Measurements from ENCODE around the gene PRKAR1B.

The PRKAR1B gene

DNA sequence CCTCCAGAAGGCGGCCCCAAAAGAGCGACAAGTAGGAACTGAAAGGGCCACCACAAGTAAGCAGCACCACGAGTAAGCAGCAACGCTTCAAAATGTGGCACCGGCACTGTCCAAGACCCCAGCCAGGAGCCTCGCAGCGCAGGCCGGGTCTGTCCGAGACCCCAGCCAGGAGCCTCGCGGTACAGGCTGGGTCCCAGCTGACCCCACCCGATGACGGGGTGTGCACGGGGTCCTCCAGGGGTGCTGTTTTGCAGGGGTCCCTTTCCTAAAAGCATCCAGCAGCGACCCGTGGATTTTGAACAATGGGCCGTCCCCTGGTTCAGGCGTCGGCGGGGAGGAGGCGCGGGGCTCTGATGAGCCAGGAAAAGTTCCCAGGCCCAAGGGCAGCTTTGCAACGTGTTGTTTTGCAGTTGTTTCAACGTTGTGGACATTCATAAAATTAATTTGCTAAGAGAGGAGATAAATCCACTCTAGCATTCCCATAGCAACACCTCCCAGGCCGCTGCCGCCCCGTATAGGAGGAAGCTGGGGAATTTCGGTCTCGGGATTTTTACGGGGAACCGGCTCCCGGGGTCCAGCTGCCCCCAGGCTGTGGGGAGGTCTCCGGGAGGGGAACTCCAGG, 155.9 kb downstream of the PRKAR1B start:
- Histone ChIP-seq H2BK15ac (ENCODE audit: low read depth, poor library complexity, severe bottlenecking) (no peak overlapping the region), H3K9me3 (ENCODE audit: control insufficient read depth, low read length) (no peaks in the 10 kb centered on the region), H3K9ac (ENCODE audit: low read length) (no peak overlapping the region), H2AFZ (ENCODE audit: low read depth, low read length) (no peak overlapping the region), H2AK5ac (ENCODE audit: low read length, severe bottlenecking) (no peak overlapping the region), H3K23ac (ENCODE audit: low read length in 2 of 2) (no peak overlapping the region), H4K91ac (ENCODE audit: low read length) (no peak overlapping the region), H2BK5ac (ENCODE audit: low read depth, low read length, poor library complexity, severe bottlenecking) (no peak overlapping the region), H3K79me1 (replicated peaks; ENCODE audit: low read length, poor library complexity, severe bottlenecking) (no peaks in the 10 kb centered on the region), H3K4me3 (ENCODE audit: insufficient read depth in 1 of 2, low read depth in 1 of 2, low read length in 2 of 2) (no peak overlapping the region), H2BK12ac (ENCODE audit: low read length in 2 of 2) (no peak overlapping the region), H3K18ac (ENCODE audit: low read depth in 1 of 2, low read length in 2 of 2) (no peak overlapping the region), H3K27me3 (ENCODE audit: control insufficient read depth in 1 of 2, insufficient read depth in 1 of 2, low read length in 2 of 2) (peaks cover 0 to 30% of the 10 kb centered on the region in 2 experiments), H2BK120ac (ENCODE audit: low read depth, low read length) (no peak overlapping the region), H3K36me3 (ENCODE audit: control insufficient read depth in 1 of 2, insufficient read depth in 2 of 2, low read depth in 1 of 2, low read length in 2 of 2) (peaks cover 0 to 7% of the 10 kb centered on the region in 2 experiments), H3K27ac (ENCODE audit: low read length, poor library complexity, severe bottlenecking) (no peak overlapping the region), H4K8ac (ENCODE audit: low read length) (no peak overlapping the region), H3K14ac (ENCODE audit: low read length in 2 of 2) (no peak overlapping the region), H3K4ac (ENCODE audit: low read depth in 1 of 2, low read length in 2 of 2) (no peak overlapping the region), H3K4me2 (ENCODE audit: low read length, poor library complexity, severe bottlenecking) (no peak overlapping the region), H3K4me1 (ENCODE audit: control insufficient read depth, insufficient read depth, low read depth, low read length) (no peaks in the 10 kb centered on the region)
- 96% methylated on average over 30 of the region's 33 CpGs for WGBS
- no peak for DNase-seq

DNA sequence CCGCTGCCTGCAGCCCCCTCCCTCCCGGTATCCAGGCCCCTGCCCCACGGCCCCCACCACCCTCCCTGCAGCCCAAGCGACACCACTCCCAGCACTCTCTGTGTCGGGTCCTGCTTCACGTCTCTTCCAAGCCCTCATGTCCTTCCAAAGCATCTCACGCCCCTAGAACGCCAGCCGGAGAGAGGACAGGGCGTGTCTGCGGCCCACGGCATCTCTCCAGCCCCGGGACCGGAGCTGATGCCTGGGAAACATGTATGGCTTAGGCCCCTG, 156.3 kb downstream of the PRKAR1B start:
- Histone ChIP-seq H3K4me2 (ENCODE audit: low read length, poor library complexity, severe bottlenecking) (no peak overlapping the region), H3K9ac (ENCODE audit: low read length) (no peak overlapping the region), H4K8ac (ENCODE audit: low read length) (no peak overlapping the region), H4K91ac (ENCODE audit: low read length) (no peak overlapping the region), H2BK15ac (ENCODE audit: low read depth, poor library complexity, severe bottlenecking) (no peak overlapping the region), H3K4me1 (ENCODE audit: control insufficient read depth, insufficient read depth, low read depth, low read length) (no peaks in the 10 kb centered on the region), H3K27ac (ENCODE audit: low read length, poor library complexity, severe bottlenecking) (no peak overlapping the region), H2BK120ac (ENCODE audit: low read depth, low read length) (no peak overlapping the region), H3K36me3 (ENCODE audit: control insufficient read depth in 1 of 2, insufficient read depth in 2 of 2, low read depth in 1 of 2, low read length in 2 of 2) (peaks cover 0 to 3% of the 10 kb centered on the region in 2 experiments), H2AFZ (ENCODE audit: low read depth, low read length) (no peak overlapping the region), H2BK5ac (ENCODE audit: low read depth, low read length, poor library complexity, severe bottlenecking) (no peak overlapping the region), H3K4me3 (ENCODE audit: insufficient read depth in 1 of 2, low read depth in 1 of 2, low read length in 2 of 2) (no peak overlapping the region), H3K4ac (ENCODE audit: low read depth in 1 of 2, low read length in 2 of 2) (no peak overlapping the region), H3K27me3 (ENCODE audit: control insufficient read depth in 1 of 2, insufficient read depth in 1 of 2, low read length in 2 of 2) (peaks cover 0 to 30% of the 10 kb centered on the region in 2 experiments), H3K79me1 (replicated peaks; ENCODE audit: low read length, poor library complexity, severe bottlenecking) (no peaks in the 10 kb centered on the region), H3K14ac (ENCODE audit: low read length in 2 of 2) (no peak overlapping the region), H2AK5ac (ENCODE audit: low read length, severe bottlenecking) (no peak overlapping the region), H3K9me3 (ENCODE audit: control insufficient read depth, low read length) (no peaks in the 10 kb centered on the region), H3K18ac (ENCODE audit: low read depth in 1 of 2, low read length in 2 of 2) (no peak overlapping the region), H2BK12ac (ENCODE audit: low read length in 2 of 2) (no peak overlapping the region), H3K23ac (ENCODE audit: low read length in 2 of 2) (no peak overlapping the region)
- 87% methylated on average over 14 of the region's 14 CpGs for WGBS
- DNase-seq, result no peak

DNA sequence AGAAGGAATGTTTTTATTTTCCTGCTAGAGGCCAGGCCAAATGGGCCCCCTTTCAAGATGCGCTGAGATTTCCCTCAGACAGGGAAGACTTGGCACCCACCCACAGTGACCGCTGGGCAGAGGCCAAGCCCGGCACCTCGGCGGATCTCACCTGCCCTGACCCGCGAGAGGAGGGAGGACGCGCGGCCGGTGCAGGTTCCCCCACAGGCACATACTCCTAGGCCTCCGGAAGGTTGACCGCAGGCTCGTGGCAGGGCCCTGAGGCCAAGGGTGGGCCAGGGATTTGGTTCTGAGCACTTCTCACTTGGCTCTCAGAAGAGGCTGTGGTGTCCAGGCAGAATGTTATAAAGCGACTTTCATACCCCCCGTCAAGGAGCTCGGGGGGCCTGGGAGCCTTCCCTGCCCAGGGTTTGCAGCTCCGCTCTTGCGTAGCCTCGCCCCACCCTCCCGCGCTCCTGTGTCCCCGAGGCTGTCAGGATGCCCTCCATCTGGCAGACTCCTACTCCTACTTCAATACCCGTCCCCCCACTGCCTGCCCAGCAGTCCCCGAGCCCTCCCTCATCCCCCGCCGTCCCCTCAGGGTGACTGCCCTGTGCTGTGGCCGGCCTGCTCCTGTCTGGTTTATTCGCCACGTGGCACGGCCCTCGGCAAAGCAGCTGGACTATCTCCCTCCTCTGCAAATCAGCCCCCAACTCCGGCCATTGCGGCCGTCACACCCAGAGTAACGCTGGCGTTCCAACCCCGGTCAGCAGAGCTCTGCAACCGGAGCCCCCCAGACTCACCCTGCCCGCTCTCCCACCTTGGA, 156.9 kb downstream of the PRKAR1B start:
- Histone ChIP-seq H3K27ac (ENCODE audit: low read length, poor library complexity, severe bottlenecking) (no peak overlapping the region), H2BK120ac (ENCODE audit: low read depth, low read length) (no peak overlapping the region), H3K4me1 (ENCODE audit: control insufficient read depth, insufficient read depth, low read depth, low read length) (no peaks in the 10 kb centered on the region), H3K23ac (ENCODE audit: low read length in 2 of 2) (no peak overlapping the region), H3K9ac (ENCODE audit: low read length) (no peak overlapping the region), H2AFZ (ENCODE audit: low read depth, low read length) (no peak overlapping the region), H3K4ac (ENCODE audit: low read depth in 1 of 2, low read length in 2 of 2) (no peak overlapping the region), H2BK15ac (ENCODE audit: low read depth, poor library complexity, severe bottlenecking) (no peak overlapping the region), H3K14ac (ENCODE audit: low read length in 2 of 2) (no peak overlapping the region), H2AK5ac (ENCODE audit: low read length, severe bottlenecking) (no peak overlapping the region), H3K9me3 (ENCODE audit: control insufficient read depth, low read length) (no peaks in the 10 kb centered on the region), H3K18ac (ENCODE audit: low read depth in 1 of 2, low read length in 2 of 2) (no peak overlapping the region), H2BK12ac (ENCODE audit: low read length in 2 of 2) (no peak overlapping the region), H3K36me3 (ENCODE audit: control insufficient read depth in 1 of 2, insufficient read depth in 2 of 2, low read depth in 1 of 2, low read length in 2 of 2) (peaks cover 0 to 3% of the 10 kb centered on the region in 2 experiments), H2BK5ac (ENCODE audit: low read depth, low read length, poor library complexity, severe bottlenecking) (no peak overlapping the region), H4K8ac (ENCODE audit: low read length) (no peak overlapping the region), H4K91ac (ENCODE audit: low read length) (no peak overlapping the region), H3K4me2 (ENCODE audit: low read length, poor library complexity, severe bottlenecking) (no peak overlapping the region), H3K27me3 (ENCODE audit: control insufficient read depth in 1 of 2, insufficient read depth in 1 of 2, low read length in 2 of 2) (peaks cover 0 to 33% of the 10 kb centered on the region in 2 experiments), H3K4me3 (ENCODE audit: insufficient read depth in 1 of 2, low read depth in 1 of 2, low read length in 2 of 2) (no peak overlapping the region), H3K79me1 (replicated peaks; ENCODE audit: low read length, poor library complexity, severe bottlenecking) (no peaks in the 10 kb centered on the region)
- 94% methylated on average over 40 of the region's 40 CpGs for WGBS
- DNase-seq, result no peak

DNA sequence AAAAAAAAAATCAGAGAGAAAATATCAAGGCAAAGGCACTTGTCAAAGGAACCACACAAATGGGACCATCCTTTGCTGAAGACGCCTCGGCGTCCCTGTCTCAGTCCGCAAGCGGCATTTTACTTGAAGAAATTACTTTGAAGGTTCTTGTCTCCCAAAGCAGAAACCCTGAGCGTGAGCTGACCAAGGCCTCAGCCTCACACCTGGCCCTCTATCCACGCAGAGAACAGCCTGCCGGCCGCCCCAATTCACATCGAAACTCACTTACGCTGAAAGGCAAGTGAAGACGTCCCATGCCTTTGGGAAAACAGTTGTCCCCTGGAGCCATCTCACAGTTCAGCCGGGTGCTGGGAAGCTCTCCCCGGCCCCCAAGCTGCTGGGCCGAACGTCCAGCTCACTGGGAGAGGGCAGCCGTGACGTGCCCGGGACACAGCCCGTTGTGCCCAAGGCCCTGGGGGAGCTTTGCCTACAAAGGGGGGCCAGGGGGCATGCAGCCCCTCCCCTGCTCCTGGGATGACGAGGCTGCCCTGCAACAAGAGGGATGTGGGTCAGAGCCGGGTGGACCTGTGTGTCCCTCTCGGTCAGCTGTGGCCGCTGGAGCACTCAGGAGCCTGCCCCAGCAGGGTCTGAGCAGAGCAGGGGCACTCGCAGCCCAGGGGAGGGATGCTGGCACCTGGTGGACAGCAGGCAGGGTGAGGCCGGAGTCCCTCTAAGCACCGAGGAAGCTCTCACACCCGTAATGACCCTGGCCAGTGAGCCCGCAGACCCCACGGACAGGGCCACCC, 157.8 kb downstream of the PRKAR1B start:
- no peak overlapping the region for H2BK120ac ChIP-seq (ENCODE audit: low read depth, low read length)
- H3K4ac ChIP-seq (ENCODE audit: low read depth in 1 of 2, low read length in 2 of 2), result no peak overlapping the region
- no peak overlapping the region for H2BK15ac ChIP-seq (ENCODE audit: low read depth, poor library complexity, severe bottlenecking)
- no peak overlapping the region for H2BK5ac ChIP-seq (ENCODE audit: low read depth, low read length, poor library complexity, severe bottlenecking)
- 91% methylated on average over 30 of the region's 30 CpGs for WGBS
- H4K91ac ChIP-seq (ENCODE audit: low read length), result peak overlapping the region; percentile 40
- H2BK12ac ChIP-seq (ENCODE audit: low read length in 2 of 2), result no peak overlapping the region
- no peaks in the 10 kb centered on the region for H3K4me1 ChIP-seq (ENCODE audit: control insufficient read depth, insufficient read depth, low read depth, low read length)
- no peak for DNase-seq
- no peak overlapping the region for H2AK5ac ChIP-seq (ENCODE audit: low read length, severe bottlenecking)
- peaks cover 0 to 43% of the 10 kb centered on the region in 2 experiments for H3K27me3 ChIP-seq (ENCODE audit: control insufficient read depth in 1 of 2, insufficient read depth in 1 of 2, low read length in 2 of 2)
- no peaks in the 10 kb centered on the region for H3K9me3 ChIP-seq (ENCODE audit: control insufficient read depth, low read length)
- H3K9ac ChIP-seq (ENCODE audit: low read length), result no peak overlapping the region
- no peaks in the 10 kb centered on the region for H3K79me1 ChIP-seq (replicated peaks; ENCODE audit: low read length, poor library complexity, severe bottlenecking)
- no peak overlapping the region for H4K8ac ChIP-seq (ENCODE audit: low read length)
- H2AFZ ChIP-seq (ENCODE audit: low read depth, low read length), result no peak overlapping the region
- H3K4me2 ChIP-seq (ENCODE audit: low read length, poor library complexity, severe bottlenecking), result no peak overlapping the region
- H3K27ac ChIP-seq (ENCODE audit: low read length, poor library complexity, severe bottlenecking), result no peak overlapping the region
- no peak overlapping the region for H3K4me3 ChIP-seq (ENCODE audit: insufficient read depth in 1 of 2, low read depth in 1 of 2, low read length in 2 of 2)
- no peaks in the 10 kb centered on the region for H3K36me3 ChIP-seq (ENCODE audit: control insufficient read depth in 1 of 2, insufficient read depth in 2 of 2, low read depth in 1 of 2, low read length in 2 of 2)
- no peak overlapping the region for H3K18ac ChIP-seq (ENCODE audit: low read depth in 1 of 2, low read length in 2 of 2)
- H3K14ac ChIP-seq (ENCODE audit: low read length in 2 of 2), result no peak overlapping the region
- H3K23ac ChIP-seq (ENCODE audit: low read length in 2 of 2), result no peak overlapping the region
